Aorta (tissue), 5 donors: ENCODE measurements around the gene PHF12. TPM values are rescaled to one million over a fixed set of nuclear protein-coding genes. Genes with fewer than 3 reads are reported as not detected.
A peak's percentile ranks its signal among the peaks of the same experiment; 100 is the strongest.
"Not testable (repeated sequence)": the region's sequence is repeated elsewhere in the genome, so short reads cannot be mapped to it uniquely, and the experiment has no call there.

ENCODE experiments used
- ATAC-seq: fragments of 200-7000 bp; cut with Tn5 transposase; one replicate; pipeline ENCODE4 v1.9.1; 2022; ENCODE audit warnings: moderate library complexity; ENCODE audit not compliant: low FRiP score
- DNase-seq, 2 donors: peaks; one replicate each; pipeline ENCODE4 v3.0.0-alpha.2; 2020
- H3K27ac ChIP-seq, 2 donors: one replicate each; pipeline ENCODE4 v1.5.1; 2013; ENCODE audit warnings: low read length in 2 of 2, mild to moderate bottlenecking in 2 of 2, moderate library complexity in 2 of 2, control low read depth in 1 of 2, inconsistent platforms in 1 of 2, low read depth in 1 of 2
- H3K27me3 ChIP-seq, 2 donors: one replicate each; pipeline ENCODE4 v1.6.1; 2013; ENCODE audit warnings: control low read depth in 1 of 2, low read length in 1 of 2, mild to moderate bottlenecking in 1 of 2, moderate library complexity in 1 of 2; ENCODE audit not compliant: insufficient read depth in 2 of 2, control insufficient read depth in 1 of 2
- H3K36me3 ChIP-seq, 2 donors: one replicate each; pipeline ENCODE4 v1.6.1; 2013; ENCODE audit warnings: control low read depth in 1 of 2, low read length in 1 of 2, mild to moderate bottlenecking in 1 of 2; ENCODE audit not compliant: insufficient read depth in 2 of 2, control insufficient read depth in 1 of 2
- H3K4me1 ChIP-seq, 2 donors: one replicate each; pipeline ENCODE4 v1.6.1; 2013; ENCODE audit warnings: low read length in 2 of 2, control low read depth in 1 of 2, mild to moderate bottlenecking in 1 of 2, moderate library complexity in 1 of 2; ENCODE audit not compliant: insufficient read depth in 2 of 2, control insufficient read depth in 1 of 2
- H3K4me3 ChIP-seq, 2 donors: one replicate each; pipeline ENCODE4 v1.5.1; 2013; ENCODE audit warnings: low read length in 2 of 2, control low read depth in 1 of 2, mild to moderate bottlenecking in 1 of 2
- H3K9me3 ChIP-seq: one replicate; pipeline ENCODE4 v1.6.1; 2013; ENCODE audit warnings: mild to moderate bottlenecking, low read length; ENCODE audit not compliant: control insufficient read depth
- WGBS, 2 donors: extraction: QIAGEN DNeasy Blood & Tissue Kit; methylation state at CpG; one replicate each; pipeline ENCODE4 v1.1.7; 2013; 5-methylcytosine and 5-hydroxymethylcytosine counted together
- intact Hi-C, 2 donors: fragments of 100-400 bp; cut with DNase I; formaldehyde crosslinking; loops; one replicate each; pipeline versions ENCODE4 v1.14.2 to v1.15.0; 2022
- polyA plus RNA-seq, 2 donors: library from polyadenylated mRNA; stranded (reverse); fragments of 200-250 nt; gene quantifications; one replicate each; pipeline ENCODE4 v1.2.3, GENCODE V29; 2013
- total RNA-seq, 2 donors: library from RNA; stranded (reverse); fragmentation: NEBNext Ultra II Directional; extraction: Animal tissue kit (Norgen Biotek cat#: 25700); gene quantifications; one replicate each; pipeline ENCODE4 v1.2.1, GENCODE V29; 2021
- donor health status: healthy with polysubstance abuse.
- donor health status: Bipolar disorder and iron deficiency.
- donor health status: DM: no; HTN: no; CAD: no.
- donor health status: DM: no; HTN: no; CAD: no.
- donor health status: DM: yes; HTN: yes; CAD: no.

Gene PHF12
- total and polyA plus RNA-seq, 4 donors, result 10.1 to 47.0 (median 30.0) TPM

DNA sequence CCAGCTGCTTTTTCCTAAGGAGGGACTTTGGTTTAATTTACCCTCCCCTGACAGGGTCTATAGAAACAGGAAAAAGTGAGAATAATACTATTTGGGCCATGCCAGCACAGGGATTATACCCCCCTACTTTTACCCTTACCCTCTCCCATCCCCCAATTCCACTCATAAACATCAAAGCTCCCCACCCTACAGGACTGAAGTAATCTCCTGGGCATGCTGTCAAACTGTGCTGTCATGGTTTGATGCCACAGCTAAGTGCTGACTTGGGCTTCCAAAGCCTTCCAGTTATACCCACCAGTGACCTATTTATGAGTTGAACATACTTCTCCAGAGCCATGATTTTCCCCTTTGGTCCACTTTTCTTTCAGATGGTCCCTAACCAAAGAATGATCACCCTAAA lies 12.8 kb downstream of the PHF12 start:
- peaks cover 3 to 6% of the 10 kb centered on the region in 2 donors for H3K4me1 ChIP-seq
- H3K4me3 ChIP-seq, result no peak overlapping the region
- no peaks in the 10 kb centered on the region for H3K9me3 ChIP-seq
- no peaks in the 10 kb centered on the region for H3K36me3 ChIP-seq
- ATAC-seq, result no peak
- intact Hi-C loops, result no loop called here
- H3K27ac ChIP-seq, result no peak overlapping the region
- DNase-seq, result no peak
- H3K27me3 ChIP-seq, result no peaks in the 10 kb centered on the region

- WGBS, 2 donors, result 63 to 70% methylated on average over 5 of the region's 5 CpGs
- ATAC-seq, result no peak
- Histone ChIP-seq H3K4me3 (no peak overlapping the region), H3K27ac (no peak overlapping the region), H3K27me3 (no peaks in the 10 kb centered on the region), H3K36me3 (no peaks in the 10 kb centered on the region), H3K9me3 (no peaks in the 10 kb centered on the region), H3K4me1 (peaks cover 3 to 6% of the 10 kb centered on the region in 2 donors)
- intact Hi-C loops, result no loop called here
- no peak for DNase-seq
Observed at GRCh38 chr17:28937044-28937729, 14.1 kb downstream of the PHF12 start.

DNA sequence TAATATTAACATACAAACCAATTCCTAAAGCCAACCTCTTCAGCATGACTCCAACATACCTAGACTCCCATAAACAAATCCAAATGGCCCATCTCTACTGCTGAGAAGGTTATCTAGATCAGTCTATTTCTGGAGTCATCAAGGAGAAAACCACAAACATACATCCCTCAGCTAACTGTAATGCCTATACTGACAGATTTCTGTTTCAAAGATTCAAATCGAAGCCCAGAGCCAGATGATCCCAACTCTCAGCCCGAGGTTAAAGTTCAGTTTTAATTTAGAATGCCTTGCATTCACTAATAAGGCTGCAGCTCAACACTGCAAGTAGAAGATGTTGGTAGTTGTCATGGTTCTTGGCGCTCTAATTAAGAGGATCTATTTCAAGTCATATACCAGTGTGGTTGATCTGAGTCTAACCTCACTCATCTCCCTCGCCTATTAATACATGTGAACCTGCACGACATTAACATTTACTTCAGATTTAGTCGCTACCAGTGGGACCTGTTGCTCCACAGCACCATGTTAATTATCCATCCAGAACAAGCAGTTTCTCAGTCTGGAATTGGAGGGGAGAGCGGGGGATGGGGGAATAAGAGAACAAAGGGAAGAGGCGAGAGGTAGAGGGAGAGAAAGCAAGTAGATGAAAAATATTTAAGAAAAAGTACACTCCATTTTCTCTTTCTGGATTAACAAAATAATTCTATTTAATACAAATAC lies 15.4 kb downstream of the PHF12 start:
- WGBS, 2 donors, result 89 to 92% methylated on average over 8 of the region's 8 CpGs
- Histone ChIP-seq H3K36me3 (no peaks in the 10 kb centered on the region), H3K9me3 (no peaks in the 10 kb centered on the region), H3K4me3 (no peak overlapping the region), H3K27me3 (no peaks in the 10 kb centered on the region), H3K4me1 (peaks cover 3 to 6% of the 10 kb centered on the region in 2 donors), H3K27ac (no peak overlapping the region)
- no peak for DNase-seq
- intact Hi-C loops, result no loop called here
- no peak for ATAC-seq

GRCh38 chr17:28934508-28934907 lies 16.8 kb downstream of the PHF12 start:
- H3K27me3 ChIP-seq, H3K4me1 ChIP-seq, H3K36me3 ChIP-seq, ATAC-seq, DNase-seq, intact Hi-C loops, H3K9me3 ChIP-seq, H3K4me3 ChIP-seq, H3K27ac ChIP-seq: not testable (repeated sequence)
- WGBS, 2 donors, result 95 to 96% methylated on average over 8 of the region's 8 CpGs

- ATAC-seq, result no peak
- WGBS, 2 donors, result 92 to 95% methylated on average over 2 of the region's 2 CpGs
- Histone ChIP-seq H3K4me3 (no peak overlapping the region), H3K27ac (no peak overlapping the region), H3K36me3 (peaks cover 0 to 2% of the 10 kb centered on the region in 2 donors), H3K27me3 (no peaks in the 10 kb centered on the region), H3K9me3 (no peaks in the 10 kb centered on the region), H3K4me1 (no peaks in the 10 kb centered on the region)
- intact Hi-C loops, result no loop called here
- DNase-seq, result no peak
Observed at GRCh38 chr17:28929787-28930186, 21.5 kb downstream of the PHF12 start.

DNA sequence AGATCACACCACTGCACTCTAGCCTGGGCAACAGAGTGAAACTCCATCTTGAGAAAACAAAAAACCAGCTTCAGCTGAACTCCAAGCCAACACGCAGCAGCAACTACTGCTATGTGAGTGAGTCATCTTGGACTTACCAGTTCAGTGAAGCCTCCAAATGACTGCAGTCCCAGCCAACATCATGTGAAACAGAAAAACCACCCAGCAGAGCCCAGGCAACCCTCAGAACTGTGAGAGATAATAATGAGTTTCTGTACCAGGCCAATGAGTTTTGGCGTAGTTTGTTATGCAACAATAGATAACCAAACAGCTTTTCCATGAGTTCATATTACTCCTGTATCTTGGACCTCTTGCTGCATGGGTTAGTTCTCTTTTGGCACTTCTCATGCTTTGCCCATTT lies 23.3 kb downstream of the PHF12 start:
- Histone ChIP-seq H3K9me3 (no peaks in the 10 kb centered on the region), H3K36me3 (peaks cover 0 to 2% of the 10 kb centered on the region in 2 donors), H3K4me3 (no peak overlapping the region), H3K27ac (no peak overlapping the region), H3K27me3 (no peaks in the 10 kb centered on the region), H3K4me1 (no peaks in the 10 kb centered on the region)
- DNase-seq (no peak), ATAC-seq (no peak)
- intact Hi-C loops, result no loop called here
- WGBS, 2 donors, result 86 to 93% methylated on average over 2 of the region's 2 CpGs

- Histone ChIP-seq H3K4me1 (no peaks in the 10 kb centered on the region), H3K36me3 (peaks cover 0 to 2% of the 10 kb centered on the region in 2 donors), H3K27ac (no peak overlapping the region), H3K9me3 (no peaks in the 10 kb centered on the region), H3K4me3 (no peak overlapping the region), H3K27me3 (no peaks in the 10 kb centered on the region)
- ATAC-seq (no peak), DNase-seq (no peak)
- intact Hi-C loops, result no loop called here
- WGBS, 2 donors, result 90 to 97% methylated on average over 4 of the region's 4 CpGs
Observed at GRCh38 chr17:28926786-28927185, 24.5 kb downstream of the PHF12 start.

DNA sequence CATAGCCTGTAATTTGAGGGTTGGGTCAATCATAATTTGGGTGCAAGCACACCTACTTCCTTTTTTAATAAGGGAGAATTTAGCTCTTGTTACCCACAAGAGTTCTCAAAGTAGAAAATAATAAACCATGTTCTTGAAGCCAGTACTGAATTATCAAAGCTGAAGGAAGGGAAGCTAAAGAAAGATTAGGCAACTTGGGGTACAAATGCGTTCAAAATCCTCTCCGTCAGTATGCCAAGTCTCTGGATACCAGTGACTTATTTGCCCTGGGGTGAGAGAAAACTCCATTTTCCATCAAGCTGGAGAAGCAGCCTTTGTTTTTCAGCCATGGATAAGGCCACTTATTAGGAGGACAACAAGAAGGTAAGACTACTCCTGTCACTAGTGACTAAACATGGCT lies 25.0 kb downstream of the PHF12 start:
- no peak overlapping the region for H3K27ac ChIP-seq
- WGBS, 2 donors, result 82 to 85% methylated on average over 2 of the region's 2 CpGs

GRCh38 chr17:28925912-28926365 lies 25.4 kb downstream of the PHF12 start:
- intact Hi-C loops, result no loop called here
- no peak overlapping the region for H3K27ac ChIP-seq

More for the DNA sequence above, 25.0 kb downstream of the PHF12 start:
- DNase-seq (no peak), ATAC-seq (no peak)
- Histone ChIP-seq H3K4me1 (no peaks in the 10 kb centered on the region), H3K4me3 (no peak overlapping the region), H3K27me3 (no peaks in the 10 kb centered on the region), H3K36me3 (peaks cover 0 to 2% of the 10 kb centered on the region in 2 donors), H3K9me3 (no peaks in the 10 kb centered on the region)
- intact Hi-C loops, result no loop called here

More at GRCh38 chr17:28925912-28926365, 25.4 kb downstream of the PHF12 start:
- H3K36me3 ChIP-seq, result peaks cover 0 to 3% of the 10 kb centered on the region in 2 donors
- ATAC-seq, result peak; percentile 59
- H3K27me3 ChIP-seq, result no peaks in the 10 kb centered on the region
- H3K9me3 ChIP-seq, result no peaks in the 10 kb centered on the region
- no peaks in the 10 kb centered on the region for H3K4me1 ChIP-seq
- no peak overlapping the region for H3K4me3 ChIP-seq
- WGBS, 2 donors, result 26 to 30% methylated on average over 2 of the region's 2 CpGs
- DNase-seq, result no peak
